Gastroesophageal sphincter (tissue), 4 donors: ENCODE results near the gene BCS1L. TPM values are rescaled to one million over a fixed set of nuclear protein-coding genes. Genes with fewer than 3 reads are reported as not detected.

Experiments used
- ATAC-seq: fragments of 150-250 bp; one replicate; pipeline ENCODE4 v1.9.1; 2016; ENCODE audit warnings: mild to moderate bottlenecking, moderate library complexity
- H3K27ac ChIP-seq, 4 donors: fragments of 200-600 bp; sonication (generic) in 3 of 4; 1 replicate in 3 of 4; 2 replicates in 1 of 4; pipeline ENCODE4 v1.5.1; 2016 to 2019
- H3K27me3 ChIP-seq: fragments of 200-600 bp; sonication (generic); one replicate; pipeline ENCODE4 v1.5.1; 2019
- H3K36me3 ChIP-seq, 2 donors: fragments of 200-600 bp; sonication (generic); one replicate each; pipeline ENCODE4 v1.5.1; 2019; ENCODE audit warnings: control low read depth in 1 of 2
- H3K4me1 ChIP-seq, 3 donors: fragments of 200-600 bp; sonication (generic); 1 replicate in 2 of 3; 2 replicates in 1 of 3; pipeline ENCODE4 v1.5.1; 2016 to 2019; ENCODE audit warnings: control low read depth in 2 of 3
- H3K4me3 ChIP-seq, 2 donors: fragments of 200-600 bp; sonication (generic); one replicate each; pipeline ENCODE4 v1.5.1; 2019; ENCODE audit warnings: mild to moderate bottlenecking in 1 of 2, moderate library complexity in 1 of 2
- H3K9me3 ChIP-seq, 3 donors: fragments of 200-600 bp; sonication (generic); one replicate each; pipeline ENCODE4 v1.5.1; 2017 to 2019; ENCODE audit warnings: control low read depth in 2 of 3
- CTCF ChIP-seq, 4 experiments: fragments of 200-600 bp in 2 of 4; fragments of 450-650 bp in 2 of 4; sonication (generic) in 1 of 4; IDR thresholded peaks; one replicate each; pipeline ENCODE4 v1.5.1; 2017 to 2019; ENCODE audit warnings: antibody characterized with exemption in 4 of 4, mild to moderate bottlenecking in 2 of 4, moderate library complexity in 2 of 4
- EP300 ChIP-seq: sonication (generic); formaldehyde crosslinking; IDR thresholded peaks from one replicate; pipeline ENCODE4 v1.6.1; 2017; ENCODE audit warnings: antibody characterized with exemption, mild to moderate bottlenecking
- POLR2A ChIP-seq, 2 donors: fragments of 450-650 bp; IDR thresholded peaks; one replicate each; pipeline ENCODE4 v1.6.1; 2017; ENCODE audit warnings: antibody characterized with exemption in 2 of 2, mild to moderate bottlenecking in 2 of 2, moderate library complexity in 1 of 2
- POLR2AphosphoS5 ChIP-seq: sonication (generic); formaldehyde crosslinking; IDR thresholded peaks from one replicate; pipeline ENCODE4 v1.6.1; 2017; ENCODE audit warnings: antibody characterized with exemption
- WGBS, 2 donors: methylation state at CpG; one replicate each; pipeline ENCODE4 v1.1.5; 2018; ENCODE audit warnings: low coverage in 1 of 2; 5-methylcytosine and 5-hydroxymethylcytosine counted together
- total RNA-seq, 4 donors: library from RNA; depleted of rRNA; stranded (reverse); fragments of >200 nt; gene quantifications; one replicate each; pipeline ENCODE4 v1.1.0, GENCODE V29; 2016

The BCS1L gene
- total RNA-seq, 4 donors from 2014 or later = 24.3 to 37.4 (median 29.9) TPM

- peaks cover 0 to 13% (median 7%) of the 10 kb centered on the region in 3 donors for H3K4me1 ChIP-seq
- WGBS, 2 donors = 20% methylated on average over 1 of the region's 15 CpGs; no CpG with 5 or more reads in 1 of the 2 donors
- no peaks in the 10 kb centered on the region for H3K9me3 ChIP-seq
- H3K27me3 ChIP-seq = no peaks in the 10 kb centered on the region
- peaks cover 0 to 76% of the 10 kb centered on the region in 2 donors for H3K36me3 ChIP-seq
- no peak overlapping the region for H3K4me3 ChIP-seq
- ATAC-seq = no peak
- no peak overlapping the region for H3K27ac ChIP-seq
- TF ChIP-seq POLR2A (IDR thresholded peaks at IDR 0.05) (no peak), CTCF (IDR thresholded peaks at IDR 0.05) (no peak), POLR2AphosphoS5 (no peak), EP300 (no peak)
Measured at GRCh38 chr2:218663901-218664300, 4.4 kb downstream of the BCS1L start.

GRCh38 chr2:218664653-218665052 is 5.2 kb downstream of the BCS1L start:
- Histone ChIP-seq H3K9me3 (no peaks in the 10 kb centered on the region), H3K4me3 (no peak overlapping the region), H3K4me1 (peaks cover 0 to 18% (median 7%) of the 10 kb centered on the region in 3 donors), H3K36me3 (peaks cover 0 to 82% of the 10 kb centered on the region in 2 donors), H3K27me3 (no peaks in the 10 kb centered on the region), H3K27ac (no peak overlapping the region)
- no peak for ATAC-seq
- TF ChIP-seq POLR2AphosphoS5 (no peak), POLR2A (IDR thresholded peaks at IDR 0.05) (no peak), CTCF (IDR thresholded peaks at IDR 0.05) (no peak), EP300 (no peak)
- 93 to 100% methylated on average over 3 to 7 of the region's 7 CpGs for WGBS, 2 donors

- peaks cover 0 to 44% of the 10 kb centered on the region in 2 donors for H3K36me3 ChIP-seq
- peak overlapping the region; percentile 48 to 89 (median 80) for H3K27ac ChIP-seq
- peak overlapping the region; percentile 82 to 89 for H3K4me3 ChIP-seq
- H3K9me3 ChIP-seq = no peaks in the 10 kb centered on the region
- 41 to 63% methylated on average over 8 to 12 of the region's 12 CpGs for WGBS, 2 donors
- ATAC-seq = no peak
- H3K27me3 ChIP-seq = no peaks in the 10 kb centered on the region
- TF ChIP-seq POLR2A (IDR thresholded peaks at IDR 0.05) = no peak
- no peak for TF ChIP-seq POLR2AphosphoS5
- no peak for TF ChIP-seq EP300
- no peak for TF ChIP-seq CTCF (IDR thresholded peaks at IDR 0.05)
- H3K4me1 ChIP-seq = peaks cover 0 to 27% (median 4%) of the 10 kb centered on the region in 3 donors
Measured at GRCh38 chr2:218671097-218671653, 11.7 kb downstream of the BCS1L start.

DNA sequence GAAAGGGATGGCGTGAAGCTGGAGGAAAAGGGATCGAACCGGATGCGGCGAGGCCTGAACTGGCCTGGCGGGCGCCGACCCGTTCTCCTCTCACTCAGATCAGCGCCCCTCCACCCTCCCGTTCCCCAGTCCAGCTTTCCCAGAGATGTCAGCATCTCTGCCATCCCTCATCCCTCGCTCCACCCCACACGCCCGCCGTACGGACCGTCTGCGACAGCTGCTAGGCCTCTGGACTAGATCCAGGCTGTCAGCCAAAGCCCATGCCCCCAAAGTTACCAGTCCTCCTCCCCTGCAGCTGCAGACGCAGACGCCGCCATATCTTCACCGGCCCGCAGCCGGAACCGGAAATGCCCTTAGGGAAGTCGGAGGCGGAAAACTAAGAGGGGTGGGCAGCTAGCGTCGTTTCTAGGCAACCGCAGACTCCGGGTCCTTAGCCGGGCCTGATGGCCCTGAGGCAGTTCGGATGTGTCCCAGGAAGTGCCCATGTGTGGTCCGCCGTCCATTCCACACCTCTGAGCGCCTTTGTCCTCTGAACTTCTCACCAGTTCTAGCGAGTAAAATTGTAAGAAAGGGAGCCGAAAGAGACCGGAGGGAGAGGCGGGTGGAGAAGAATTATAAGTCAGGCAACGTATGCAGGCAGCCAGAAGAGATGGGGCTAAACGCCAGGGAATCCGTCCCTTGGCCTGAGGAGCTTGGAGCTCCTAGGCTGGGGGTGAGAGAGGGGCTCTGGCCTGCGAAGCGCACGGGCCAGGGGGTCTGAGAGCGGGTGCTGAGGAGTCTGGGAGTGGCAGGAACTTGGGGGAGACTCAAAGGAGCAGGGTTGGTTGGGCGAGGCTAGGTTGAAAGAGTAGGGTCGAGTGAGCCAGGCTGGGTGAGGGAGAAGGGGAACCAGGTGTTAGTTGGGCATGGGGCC is 12.4 kb downstream of the BCS1L start, which contains the start of the genes RNF25 and STK36:
Gene RNF25, minus strand, starts transcription at position 349 of the 913 bp plus-strand sequence. Its CDS starts 32 bp downstream, at position 317.
Gene STK36, plus strand, starts transcription at position 433 of the 913 bp plus-strand sequence. CDS start 744 bp downstream, outside the sequence.
- peaks cover 0 to 44% of the 10 kb centered on the region in 2 donors for H3K36me3 ChIP-seq
- peaks cover 0 to 27% (median 4%) of the 10 kb centered on the region in 3 donors for H3K4me1 ChIP-seq
- ATAC-seq = peak; percentile 96
- H3K4me3 ChIP-seq = peak within 1 kb of the TSS; percentile 82 to 89
- TF ChIP-seq POLR2AphosphoS5 (peak; percentile 95), EP300 (no peak), POLR2A (IDR thresholded peaks at IDR 0.05) (peak; percentile 77 to 82), CTCF (IDR thresholded peaks at IDR 0.05) (peak in 1 of 4 experiments; percentile 20)
- no peaks in the 10 kb centered on the region for H3K27me3 ChIP-seq
- peak within 1 kb of the TSS; percentile 48 to 89 (median 80) for H3K27ac ChIP-seq
- no peaks in the 10 kb centered on the region for H3K9me3 ChIP-seq
- WGBS, 2 donors = 0 to 1% methylated on average over 23 to 36 of the region's 49 CpGs
